Hypothalamus (tissue), 51 donors: ENCODE measurements around the gene CLCA2.

Experiments
- DNase-seq, 51 donors: peaks; one replicate each; lab custom pipeline; 2025; lab: John Stamatoyannopoulos, UW

The CLCA2 gene

DNA sequence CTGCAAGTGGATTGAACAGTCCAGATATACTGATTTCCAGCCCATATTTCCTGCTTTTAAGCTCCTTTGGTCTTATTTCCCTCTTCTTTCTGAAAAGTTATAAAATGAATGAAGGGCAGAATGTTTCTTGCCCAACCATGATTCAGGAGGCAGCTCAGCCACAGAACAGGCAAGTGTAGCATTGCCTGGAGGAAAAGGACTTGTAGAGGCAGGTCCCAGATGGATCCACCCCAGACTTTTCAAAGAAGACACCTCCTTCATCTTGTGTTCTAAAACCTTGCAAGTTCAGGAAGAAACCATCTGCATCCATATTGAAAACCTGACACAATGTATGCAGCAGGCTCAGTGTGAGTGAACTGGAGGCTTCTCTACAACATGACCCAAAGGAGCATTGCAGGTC, at the start of gene CLCA2:
TSS of gene CLCA2 (plus strand) at position 299 of the 400 bp plus-strand sequence. CDS start at position 376, 77 bp downstream.
- DNase-seq, result no peak

DNA sequence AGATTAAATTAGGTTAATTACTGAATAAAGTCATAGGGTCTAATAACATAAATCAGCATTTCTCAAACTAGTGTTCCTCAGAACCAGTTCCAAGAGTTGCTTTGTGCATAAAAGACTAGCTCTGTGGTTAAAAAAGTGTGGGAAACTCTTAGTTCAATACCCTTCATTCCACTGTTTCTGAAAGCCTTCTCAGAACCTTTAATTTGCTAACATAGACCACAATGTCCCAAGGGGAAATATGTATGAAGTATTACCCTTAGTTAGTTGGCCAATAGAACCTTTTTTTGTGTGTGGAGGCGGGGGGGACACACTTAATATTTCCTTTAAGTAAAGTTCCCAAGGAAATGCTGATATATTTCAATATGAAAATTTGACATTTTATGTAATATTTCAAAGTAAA, 48.3 kb upstream of the CLCA2 start:
- DNase-seq, result no peak

DNA sequence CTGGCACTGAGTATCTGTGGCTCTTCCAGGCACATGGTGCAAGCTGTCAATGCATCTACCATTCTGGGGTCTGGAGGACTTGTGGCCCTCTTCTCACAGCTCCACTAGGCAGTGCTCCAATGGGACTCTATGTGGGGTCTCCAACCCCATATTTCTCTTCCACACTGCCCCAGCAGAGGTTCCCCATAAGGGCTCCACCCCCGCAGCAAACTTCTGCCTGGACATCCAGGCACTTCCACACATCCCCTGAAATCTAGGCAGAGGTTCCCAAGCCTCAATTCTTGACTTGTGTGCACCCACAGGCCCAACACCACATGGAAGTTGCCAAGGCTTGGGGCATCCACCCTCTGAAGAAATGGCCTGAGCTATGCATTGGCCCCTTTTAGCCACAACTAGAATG, 46.6 kb upstream of the CLCA2 start:
- no peak for DNase-seq

DNA sequence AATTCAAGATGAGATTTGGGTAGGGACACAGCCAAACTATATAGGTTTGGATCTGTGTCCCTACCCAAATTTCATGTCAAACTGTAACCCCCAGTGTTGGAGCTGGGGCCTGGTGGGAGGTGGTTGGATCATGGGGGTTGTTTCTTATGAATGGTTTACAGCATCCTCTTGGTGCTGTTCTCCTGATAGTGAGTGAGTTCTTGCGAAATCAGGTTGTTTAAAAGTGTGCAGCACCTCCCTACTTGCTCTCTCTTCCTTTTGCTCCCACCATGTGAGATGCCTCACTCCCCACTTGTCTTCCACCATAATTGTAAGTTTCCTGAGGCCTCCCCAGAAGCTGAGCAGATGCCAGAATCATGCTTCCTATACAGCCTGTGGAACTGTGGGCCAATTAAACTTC, 45.2 kb upstream of the CLCA2 start:
- no peak for DNase-seq

GRCh38 chr1:86380257-86380861, 43.6 kb upstream of the CLCA2 start:
- peak in 2 of 51 donors; percentile 1 to 25 for DNase-seq

GRCh38 chr1:86381223-86381622, 42.7 kb upstream of the CLCA2 start:
- DNase-seq, result no peak

GRCh38 chr1:86382878-86383277, 41.1 kb upstream of the CLCA2 start:
- no peak for DNase-seq

- DNase-seq, result no peak
These were observed 35.9 kb upstream of the CLCA2 start for GRCh38 chr1:86387916-86388627.

- DNase-seq, result no peak
These were observed 35.2 kb upstream of the CLCA2 start for GRCh38 chr1:86388777-86389176.

GRCh38 chr1:86389307-86389706, 34.7 kb upstream of the CLCA2 start:
- no peak for DNase-seq

GRCh38 chr1:86394416-86394815, 29.6 kb upstream of the CLCA2 start:
- DNase-seq, result no peak

- peak; percentile 40 to 93 (median 84) for DNase-seq
These were observed 28.0 kb upstream of the CLCA2 start, which contains the start of gene ODF2L for GRCh38 chr1:86395751-86396497. TSS of gene ODF2L (minus strand) at chr1:86396323. CDS start at chr1:86387027, 9,296 bp downstream.

- DNase-seq, result no peak
These were observed 27.5 kb upstream of the CLCA2 start for GRCh38 chr1:86396498-86396890.

DNA sequence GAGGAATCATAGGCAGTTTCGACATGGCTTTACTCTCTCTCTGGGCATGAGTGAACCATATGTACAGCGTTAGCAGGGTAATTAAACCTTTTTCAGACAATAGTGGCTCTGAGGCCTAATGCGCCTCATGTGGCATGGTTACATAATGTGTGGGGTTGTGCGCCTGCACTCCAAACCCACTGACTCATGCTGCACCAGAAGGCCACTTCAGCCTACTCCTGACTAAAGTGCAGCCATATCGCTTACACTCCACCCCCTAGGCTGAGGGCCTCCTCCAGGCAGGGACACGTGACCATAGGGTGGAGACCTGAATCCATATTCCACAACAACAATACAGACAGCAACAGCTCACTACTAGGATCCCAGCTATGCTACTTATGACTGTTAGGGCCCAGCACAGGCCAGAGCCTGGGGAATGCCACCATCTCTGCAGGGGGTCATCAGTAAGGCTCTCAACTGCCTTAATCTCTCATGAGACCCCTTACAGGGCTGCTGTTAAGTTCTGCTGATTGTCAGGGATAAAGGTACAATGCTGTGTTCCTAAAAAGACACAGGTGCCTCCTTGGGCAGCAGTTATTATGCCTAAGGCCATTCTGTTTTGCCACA, 14.5 kb upstream of the CLCA2 start:
- no peak for DNase-seq

GRCh38 chr1:86410879-86411278, 13.1 kb upstream of the CLCA2 start:
- DNase-seq, result no peak

- DNase-seq, result no peak
These were observed 7.6 kb upstream of the CLCA2 start for GRCh38 chr1:86416343-86416742.

GRCh38 chr1:86419277-86419903, 4.6 kb upstream of the CLCA2 start:
- peak in 8 of 51 donors; percentile 2 to 43 (median 10) for DNase-seq

DNA sequence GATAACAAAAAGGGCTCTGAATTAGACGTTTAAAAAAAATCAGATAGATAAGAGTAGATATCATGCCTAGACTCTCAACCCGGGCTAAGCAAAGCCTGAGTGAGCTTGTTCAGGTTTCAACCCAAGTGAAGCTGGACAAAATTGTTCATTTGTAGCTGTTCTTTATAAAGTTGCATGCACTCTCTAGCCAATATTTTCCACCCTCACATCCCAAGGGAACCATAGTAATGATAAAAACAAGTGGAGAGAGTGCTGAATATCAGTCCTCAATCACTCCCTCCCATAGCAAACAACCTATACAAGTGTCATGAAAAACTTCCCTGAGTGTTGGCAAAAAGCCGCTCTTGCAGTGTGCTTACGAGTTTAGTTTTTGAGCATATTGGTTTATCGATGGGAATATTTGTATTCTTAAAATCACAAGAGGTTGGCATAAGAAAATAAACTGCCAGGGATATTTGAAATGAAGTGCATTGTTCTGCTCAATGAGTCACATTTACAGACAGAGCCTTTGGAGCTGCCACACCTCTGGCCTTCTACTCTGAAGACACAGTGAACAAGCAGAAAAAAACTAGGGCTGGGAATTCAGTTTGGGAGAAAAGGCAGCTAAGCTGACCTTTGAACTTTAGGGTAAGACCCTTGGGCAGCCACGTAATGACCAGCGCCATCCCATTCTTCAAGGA, 2.2 kb upstream of the CLCA2 start:
- no peak for DNase-seq

- no peak for DNase-seq
These were observed 498 bp upstream of the CLCA2 start for GRCh38 chr1:86423473-86423872.

GRCh38 chr1:86429122-86429725, 5.3 kb downstream of the CLCA2 start:
- no peak for DNase-seq
